ENCODE results near the gene PHF2.

Gene PHF2

DNA sequence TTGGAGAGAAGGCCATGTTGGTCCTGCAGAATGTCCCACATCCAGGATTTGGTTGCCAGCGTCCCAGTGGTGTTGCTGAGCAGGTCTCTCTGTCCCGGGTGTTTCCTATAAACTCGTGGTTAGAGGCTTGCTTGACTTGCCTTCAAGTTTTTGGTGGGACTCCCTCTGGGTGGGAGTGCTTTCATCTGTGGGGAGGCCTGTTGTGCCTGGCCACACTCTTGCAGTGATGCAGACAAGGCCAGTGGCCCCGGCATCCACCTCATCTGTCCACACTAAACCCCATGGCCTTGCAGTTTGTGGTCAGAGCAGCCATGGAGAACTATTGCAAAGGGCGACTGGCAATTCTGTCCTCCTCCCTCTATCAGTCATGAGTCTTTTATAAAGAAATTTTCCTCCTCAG, 71.8 kb downstream of the PHF2 start:
- TF ChIP-seq, protein P1, sequence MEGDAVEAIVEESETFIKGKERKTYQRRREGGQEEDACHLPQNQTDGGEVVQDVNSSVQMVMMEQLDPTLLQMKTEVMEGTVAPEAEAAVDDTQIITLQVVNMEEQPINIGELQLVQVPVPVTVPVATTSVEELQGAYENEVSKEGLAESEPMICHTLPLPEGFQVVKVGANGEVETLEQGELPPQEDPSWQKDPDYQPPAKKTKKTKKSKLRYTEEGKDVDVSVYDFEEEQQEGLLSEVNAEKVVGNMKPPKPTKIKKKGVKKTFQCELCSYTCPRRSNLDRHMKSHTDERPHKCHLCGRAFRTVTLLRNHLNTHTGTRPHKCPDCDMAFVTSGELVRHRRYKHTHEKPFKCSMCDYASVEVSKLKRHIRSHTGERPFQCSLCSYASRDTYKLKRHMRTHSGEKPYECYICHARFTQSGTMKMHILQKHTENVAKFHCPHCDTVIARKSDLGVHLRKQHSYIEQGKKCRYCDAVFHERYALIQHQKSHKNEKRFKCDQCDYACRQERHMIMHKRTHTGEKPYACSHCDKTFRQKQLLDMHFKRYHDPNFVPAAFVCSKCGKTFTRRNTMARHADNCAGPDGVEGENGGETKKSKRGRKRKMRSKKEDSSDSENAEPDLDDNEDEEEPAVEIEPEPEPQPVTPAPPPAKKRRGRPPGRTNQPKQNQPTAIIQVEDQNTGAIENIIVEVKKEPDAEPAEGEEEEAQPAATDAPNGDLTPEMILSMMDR (IDR thresholded peaks at IDR 0.05; ENCODE audit: low read depth, low read length), result no peak
- H3K36me3 ChIP-seq, result peaks cover 40% of the 10 kb centered on the region
- DNase-seq, result peak; percentile 5
- H3K27me3 ChIP-seq (ENCODE audit: insufficient read depth, low read depth, severe bottlenecking), result no peaks in the 10 kb centered on the region
- no peak overlapping the region for H3K4me3 ChIP-seq (ENCODE audit: low read depth, low read length)
- no peaks in the 10 kb centered on the region for H3K9me3 ChIP-seq (ENCODE audit: severe bottlenecking)
- H3K27ac ChIP-seq, result no peak overlapping the region

DNA sequence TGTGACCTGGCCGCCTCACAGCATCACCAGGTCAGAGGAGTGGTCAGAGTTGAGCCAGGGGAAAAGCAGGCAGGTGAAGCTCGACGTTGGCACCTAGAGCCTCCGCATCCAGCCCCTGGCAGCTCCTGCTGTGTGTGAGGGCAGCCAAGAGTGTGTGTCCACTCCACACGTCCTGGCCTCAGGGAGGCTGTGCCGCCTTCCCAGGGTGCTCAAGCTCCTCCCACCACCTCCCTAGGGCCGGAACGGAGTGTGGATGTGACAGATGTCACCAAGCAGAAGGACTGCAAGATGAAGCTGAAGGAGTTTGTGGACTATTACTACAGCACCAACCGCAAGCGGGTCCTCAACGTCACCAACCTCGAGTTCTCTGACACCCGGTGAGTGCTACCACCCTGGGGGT, 72.5 kb downstream of the PHF2 start:
- H3K4me3 ChIP-seq (ENCODE audit: low read depth, low read length), result no peak overlapping the region
- DNase-seq, result peak; percentile 32
- no peaks in the 10 kb centered on the region for H3K27me3 ChIP-seq (ENCODE audit: insufficient read depth, low read depth, severe bottlenecking)
- H3K9me3 ChIP-seq (ENCODE audit: severe bottlenecking), result no peaks in the 10 kb centered on the region
- peaks cover 37% of the 10 kb centered on the region for H3K36me3 ChIP-seq
- no peak overlapping the region for H3K27ac ChIP-seq
- TF ChIP-seq, protein P1 (IDR thresholded peaks at IDR 0.05; ENCODE audit: low read depth, low read length), result no peak

DNA sequence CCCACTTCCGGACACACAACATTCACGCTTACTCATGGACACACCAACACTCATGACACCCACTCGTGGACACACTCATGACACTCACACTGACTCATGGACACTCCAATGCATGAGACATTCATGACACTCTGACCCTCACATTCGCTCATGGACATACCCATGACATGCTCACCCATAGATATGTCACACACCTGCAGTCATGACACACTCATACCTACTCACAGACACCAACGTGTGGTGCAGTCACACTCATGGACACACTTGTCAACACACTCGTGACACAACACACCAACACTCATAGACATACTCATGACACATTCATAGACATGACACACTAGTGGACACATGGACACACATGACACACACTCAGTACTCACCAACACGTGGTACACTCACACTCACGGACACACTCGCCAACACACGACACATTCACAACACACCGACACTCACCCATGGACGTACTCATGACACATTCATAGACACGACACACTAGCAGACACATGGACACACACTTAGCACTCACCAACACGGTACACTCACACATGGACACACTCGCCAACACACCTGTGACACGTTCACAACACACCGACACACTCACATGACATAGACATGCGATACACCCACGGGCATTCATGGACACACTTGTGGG, 73.4 kb downstream of the PHF2 start:
- Histone ChIP-seq H3K36me3 (peaks cover 36% of the 10 kb centered on the region), H3K27me3 (ENCODE audit: insufficient read depth, low read depth, severe bottlenecking) (no peaks in the 10 kb centered on the region), H3K9me3 (ENCODE audit: severe bottlenecking) (no peaks in the 10 kb centered on the region), H3K4me3 (ENCODE audit: low read depth, low read length) (no peak overlapping the region), H3K27ac (no peak overlapping the region)
- DNase-seq, result peak; percentile 4
- TF ChIP-seq, protein P1 (IDR thresholded peaks at IDR 0.05; ENCODE audit: low read depth, low read length), result no peak

DNA sequence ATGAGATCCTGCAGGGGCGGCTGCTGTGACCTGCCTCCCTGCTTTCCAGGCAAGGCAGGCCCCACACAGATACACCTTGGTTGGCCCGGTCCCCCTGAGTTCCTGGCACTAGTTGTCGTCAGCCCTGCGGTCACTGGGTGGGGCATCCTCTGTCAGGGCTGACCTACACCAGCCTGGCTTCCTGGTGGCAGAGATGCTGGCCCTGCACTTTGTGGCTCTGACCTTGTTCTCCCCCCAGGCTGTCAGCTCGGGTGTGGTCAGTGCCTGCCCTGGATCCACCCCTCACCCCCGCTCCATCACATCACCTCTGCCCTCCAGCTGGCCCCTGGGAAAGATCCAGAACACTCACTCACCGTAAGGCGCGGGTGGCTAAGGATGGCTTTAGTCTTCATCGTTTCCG, 74.1 kb downstream of the PHF2 start:
- TF ChIP-seq, protein P1 (IDR thresholded peaks at IDR 0.05; ENCODE audit: low read depth, low read length), result no peak
- H3K36me3 ChIP-seq, result peaks cover 34% of the 10 kb centered on the region
- H3K4me3 ChIP-seq (ENCODE audit: low read depth, low read length), result no peak overlapping the region
- DNase-seq, result peak; percentile 3
- no peak overlapping the region for H3K27ac ChIP-seq
- no peaks in the 10 kb centered on the region for H3K9me3 ChIP-seq (ENCODE audit: severe bottlenecking)
- H3K27me3 ChIP-seq (ENCODE audit: insufficient read depth, low read depth, severe bottlenecking), result no peaks in the 10 kb centered on the region

DNA sequence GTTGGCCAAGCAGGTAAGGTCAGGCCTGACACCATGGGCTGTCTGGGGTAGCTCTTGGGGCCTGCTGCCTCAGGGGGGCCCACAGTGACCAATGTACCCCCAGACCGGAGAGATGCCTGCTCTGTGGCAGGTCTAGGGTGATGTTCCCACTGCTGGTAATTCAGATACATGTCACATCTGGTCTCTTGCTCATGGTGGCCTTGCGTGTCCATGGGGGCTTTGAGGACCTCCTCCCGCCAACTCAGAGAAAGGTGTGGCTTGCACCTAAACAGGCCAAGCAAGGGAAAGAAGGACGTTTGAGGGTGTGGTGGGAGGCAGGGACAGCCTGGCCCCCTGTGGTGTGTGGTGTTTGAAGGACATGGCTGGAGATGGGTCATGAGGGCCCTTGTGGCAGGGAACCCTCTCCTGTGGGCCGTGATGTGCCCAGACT, 75.2 kb downstream of the PHF2 start:
- H3K9me3 ChIP-seq (ENCODE audit: severe bottlenecking), result no peaks in the 10 kb centered on the region
- H3K27me3 ChIP-seq (ENCODE audit: insufficient read depth, low read depth, severe bottlenecking), result no peaks in the 10 kb centered on the region

More for the DNA sequence above, 75.2 kb downstream of the PHF2 start:
- no peak overlapping the region for H3K27ac ChIP-seq
- H3K36me3 ChIP-seq, result peaks cover 34% of the 10 kb centered on the region
- TF ChIP-seq, protein P1 (IDR thresholded peaks at IDR 0.05; ENCODE audit: low read depth, low read length), result no peak
- no peak overlapping the region for H3K4me3 ChIP-seq (ENCODE audit: low read depth, low read length)
- peak; percentile 5 for DNase-seq

All from WERI-Rb-1 (cell line).